HepG2 (cell line): Measurements from ENCODE around the gene RPS19BP1. TPM values are rescaled to one million over a fixed set of nuclear protein-coding genes. Genes with fewer than 3 reads are reported as not detected.

Experiments used
- ATAC-seq: fragments of 200-7000 bp; cut with Tn5 transposase; 3 replicates; pipeline ENCODE4 v1.9.1; 2020; ENCODE audit warnings: mild to moderate bottlenecking, moderate library complexity
- BruUV-seq: library from RNA; stranded (reverse); fragments of 400-500 nt; replicated peaks from 2 replicates; lab custom pipeline; 2021; lab: Mats Ljungman, UMichigan
- CTCF ChIA-PET: fragments of 300-600 bp; formaldehyde crosslinking; extraction: SDS; loops from one replicate; lab custom pipeline; 2021; ENCODE audit warnings: low total read pairs, inconsistent platforms, low intra/inter-chr PET ratio; lab: Yijun Ruan, JAX
- POLR2A ChIA-PET: fragments of 350-600 bp; sonication (Branson Sonifier 250); formaldehyde crosslinking; loops from one replicate; lab custom pipeline; 2020; ENCODE audit warnings: antibody characterized with exemption, inconsistent platforms; lab: Yijun Ruan, JAX
- DNase-seq: peaks from one replicate; pipeline ENCODE4 v3.0.0-alpha.2; 2015; ENCODE audit warnings: low spot score
- FAIRE-seq: peaks from 3 replicates; lab custom pipeline; 2011; peaks lifted over from hg19 to GRCh38; lab: Jason Lieb, UNC
- H2AFZ ChIP-seq: one replicate; pipeline ENCODE4 v1.6.1; 2011; ENCODE audit warnings: low read length, inconsistent platforms
- H3K27ac ChIP-seq: fragments of 300-600 bp; 3 replicates; pipeline ENCODE4 v1.8.0; 2011; ENCODE audit warnings: mixed run types, mild to moderate bottlenecking, mixed read lengths, low read length, inconsistent platforms; ENCODE audit not compliant: insufficient read depth; ENCODE audit errors: extremely low read length
- H3K27me3 ChIP-seq, 2 experiments: fragments of 200-600 bp in 1 of 2; 2 replicates in 1 of 2; 3 replicates in 1 of 2; pipeline versions ENCODE4 v1.6.0 to v1.8.0; 2011; ENCODE audit warnings: low read length in 2 of 2, mild to moderate bottlenecking in 2 of 2, moderate library complexity in 2 of 2, inconsistent platforms in 1 of 2; ENCODE audit not compliant: insufficient read depth in 2 of 2, control insufficient read depth in 1 of 2
- H3K36me3 ChIP-seq, 2 experiments: fragments of 200-600 bp in 1 of 2; replicated peaks in 1 of 2; 2 replicates in 1 of 2; 3 replicates in 1 of 2; pipeline versions ENCODE4 v1.5.1 to v1.8.0; 2011; ENCODE audit warnings: low read length in 2 of 2, inconsistent platforms in 1 of 2; ENCODE audit not compliant: insufficient read depth in 2 of 2, control insufficient read depth in 1 of 2
- H3K4me1 ChIP-seq: 2 replicates; pipeline ENCODE4 v1.5.1; 2012; ENCODE audit warnings: low read length, inconsistent platforms; ENCODE audit not compliant: insufficient read depth
- H3K4me2 ChIP-seq: 2 replicates; pipeline ENCODE4 v1.6.0; 2011; ENCODE audit warnings: low read depth, low read length, inconsistent platforms
- H3K4me3 ChIP-seq, 3 experiments: fragments of 200-600 bp in 1 of 3; sonication (generic), shearing (Covaris generic) in 1 of 3; replicated peaks in 1 of 3; 2 replicates each; pipeline ENCODE4 v1.5.1; 2011 to 2016; ENCODE audit warnings: low read length in 3 of 3, inconsistent platforms in 2 of 3, low read depth in 2 of 3, mild to moderate bottlenecking in 2 of 3, control low read depth in 1 of 3, mixed read lengths in 1 of 3; ENCODE audit not compliant: insufficient read depth in 1 of 3
- H3K79me2 ChIP-seq: one replicate; pipeline ENCODE4 v1.6.1; 2011; ENCODE audit warnings: low read length, inconsistent platforms; ENCODE audit not compliant: insufficient read depth
- H3K9ac ChIP-seq: 2 replicates; pipeline ENCODE4 v1.6.0; 2011; ENCODE audit warnings: mild to moderate bottlenecking, low read depth, low read length, inconsistent platforms; ENCODE audit not compliant: insufficient read depth
- H3K9me3 ChIP-seq: 2 replicates; pipeline ENCODE4 v1.5.1; 2012; ENCODE audit warnings: mild to moderate bottlenecking, low read length
- H4K20me1 ChIP-seq: 2 replicates; pipeline ENCODE4 v1.6.0; 2011; ENCODE audit warnings: inconsistent platforms, mild to moderate bottlenecking, low read length, moderate library complexity; ENCODE audit not compliant: insufficient read depth
- HOXD1 ChIP-seq: sonication (generic); formaldehyde crosslinking; IDR thresholded peaks from 2 replicates; pipeline ENCODE4 v1.5.0; 2020; ENCODE audit warnings: missing genetic modification reagents
- JARID2 ChIP-seq: sonication (generic); formaldehyde crosslinking; IDR thresholded peaks from 2 replicates; pipeline ENCODE4 v1.8.1; 2023; ENCODE audit warnings: missing genetic modification reagents, inconsistent platforms; ENCODE audit not compliant: insufficient replicate concordance
- KAT2B ChIP-seq: fragments of 150-350 bp; IDR thresholded peaks from 2 replicates; pipeline ENCODE4 v1.6.1; 2014; ENCODE audit warnings: low read depth, low read length, borderline replicate concordance
- NFE2 ChIP-seq: sonication (generic); formaldehyde crosslinking; IDR thresholded peaks from 2 replicates; pipeline ENCODE4 v1.4.0; 2020; ENCODE audit warnings: missing genetic modification reagents
- PAWR ChIP-seq: sonication (generic); formaldehyde crosslinking; IDR thresholded peaks from 2 replicates; pipeline ENCODE4 v1.4.0; 2020; ENCODE audit warnings: missing genetic modification reagents, mild to moderate bottlenecking, borderline replicate concordance
- SP4 ChIP-seq: sonication (generic); formaldehyde crosslinking; IDR thresholded peaks from 2 replicates; pipeline ENCODE4 v1.8.1; 2023; ENCODE audit warnings: mild to moderate bottlenecking, missing genetic modification reagents
- XRCC5 ChIP-seq: fragments of 200-400 bp; formaldehyde crosslinking; optimal IDR thresholded peaks from 2 replicates; pipeline ENCODE3; 2017; ENCODE audit warnings: mild to moderate bottlenecking, low read length
- ZNF18 ChIP-seq: sonication (generic); formaldehyde crosslinking; IDR thresholded peaks from 2 replicates; pipeline ENCODE4 v1.8.0; 2022; ENCODE audit warnings: mild to moderate bottlenecking, missing genetic modification reagents; ENCODE audit not compliant: insufficient replicate concordance
- ZNF260 ChIP-seq: sonication (generic); formaldehyde crosslinking; IDR thresholded peaks from 2 replicates; pipeline ENCODE4 v1.4.0; 2020; ENCODE audit warnings: missing genetic modification reagents, low read depth, mild to moderate bottlenecking, borderline replicate concordance
- ZNF282 ChIP-seq: fragments of 450-650 bp; IDR thresholded peaks from 2 replicates; pipeline ENCODE4 v1.6.1; 2018; ENCODE audit not compliant: partially characterized antibody
- ZNF331 ChIP-seq: sonication (generic); formaldehyde crosslinking; IDR thresholded peaks from 2 replicates; pipeline ENCODE4 v1.4.0; 2020; ENCODE audit warnings: missing genetic modification reagents
- ZNF430 ChIP-seq: sonication (generic); formaldehyde crosslinking; IDR thresholded peaks from 2 replicates; pipeline ENCODE4 v1.9.0; 2021; ENCODE audit warnings: mild to moderate bottlenecking, missing genetic modification reagents
- ZNF557 ChIP-seq: sonication (generic); formaldehyde crosslinking; IDR thresholded peaks from 2 replicates; pipeline ENCODE4 v1.4.0; 2020; ENCODE audit warnings: missing genetic modification reagents
- ZSCAN5A ChIP-seq: sonication (generic); formaldehyde crosslinking; IDR thresholded peaks from 2 replicates; pipeline ENCODE4 v1.8.0; 2022; ENCODE audit warnings: mild to moderate bottlenecking, missing genetic modification reagents, borderline replicate concordance
- WGBS: methylation state at CpG from one replicate; pipeline ENCODE4 v1.1.6; 2017; ENCODE audit warnings: low lambda C conversion rate; 5-methylcytosine and 5-hydroxymethylcytosine counted together
- in situ Hi-C: cut with HindIII; loops from 2 replicates; pipeline ENCODE4 v1.10.0; 2017; ENCODE audit warnings: low pct_unique_long_range_greater_than_20kb; ENCODE audit not compliant: extremely low pct_ligation_motif_present
- intact Hi-C: fragments of 100-400 bp; cut with micrococcal nuclease; formaldehyde crosslinking; loops from one replicate; pipeline ENCODE4 v1.10.0; 2022; ENCODE audit not compliant: unreplicated experiment
- polyA plus RNA-seq, 8 experiments: library from polyadenylated mRNA; depleted of rRNA in 3 of 8; stranded (reverse) in 7 of 8; unstranded in 1 of 8; fragments of >200 nt; fragmentation: Illumina TruSeq in 4 of 8; extraction: Trizol in 4 of 8; gene quantifications; 2 replicates each; pipeline versions ENCODE4 v1.2.1 to v1.2.3, GENCODE V29; 2011 to 2016; ENCODE audit warnings: low read depth in 4 of 8, missing spikeins in 1 of 8, mixed read lengths in 1 of 8; ENCODE audit not compliant: insufficient read depth in 1 of 8
- total RNA-seq, 5 experiments: library from RNA; depleted of rRNA; stranded (reverse); fragments of >200 nt; fragmentation: Illumina TruSeq; extraction: Trizol; gene quantifications; 2 replicates each; pipeline ENCODE4 v1.2.3, GENCODE V29; 2016; ENCODE audit warnings: low read depth in 1 of 5

The RPS19BP1 gene
- total and polyA plus RNA-seq, 2 of the 13 experiments (the other 11 are each of a cell fraction or from before 2014, with no cell fraction given): 44.3 to 81.3 TPM

GRCh38 chr22:39535357-39535725 lies 2.8 kb upstream of the RPS19BP1 start:
- ATAC-seq: no peak

More at GRCh38 chr22:39535357-39535725, 2.8 kb upstream of the RPS19BP1 start:
- no peak for DNase-seq
- Histone ChIP-seq H4K20me1 (no peaks in the 10 kb centered on the region), H2AFZ (no peak overlapping the region), H3K79me2 (peaks cover 18% of the 10 kb centered on the region)
- in situ Hi-C loops: loop anchor here (5.0 kb wide), 2 partner anchors 272 to 492 kb away; no protein-coding TSS in a partner anchor
- TF ChIP-seq HOXD1 (CRISPR knock-in tag): no peak
- no peak for TF ChIP-seq XRCC5
- TF ChIP-seq ZNF260: no peak
- no peak for TF ChIP-seq JARID2 (CRISPR knock-in tag)
- TF ChIP-seq ZNF557 (CRISPR knock-in tag): no peak
- TF ChIP-seq ZSCAN5A (CRISPR knock-in tag): no peak
- no peak for TF ChIP-seq ZNF430 (CRISPR knock-in tag)
- no peak for TF ChIP-seq ZNF18 (CRISPR knock-in tag)
- no peak for TF ChIP-seq ZNF282
- TF ChIP-seq KAT2B: no peak
- no peak for TF ChIP-seq PAWR (CRISPR knock-in tag)
- TF ChIP-seq SP4 (CRISPR knock-in tag): no peak
- TF ChIP-seq NFE2: no peak
- no peak for TF ChIP-seq ZNF331
- TF ChIP-seq, all 625 proteins: peak for 0
- CTCF ChIA-PET: interaction anchor here (0.6 to 4.0 kb wide), 5 partner anchors 39 to 501 kb away, joined by 3 to 21 read pairs (median 8); no protein-coding TSS in a partner anchor
- peaks cover 39% of the 10 kb centered on the region for H3K4me1 ChIP-seq
- H3K36me3 ChIP-seq: no peaks in the 10 kb centered on the region
- no TSS peak for BruUV-seq
- intact Hi-C loops: loop anchor here (2.0 kb wide), 1 partner anchor 501 kb away; no protein-coding TSS in a partner anchor
- peaks cover 1 to 18% of the 10 kb centered on the region in 2 experiments; a peak in 3 of 5 replicates for H3K27me3 ChIP-seq
- H3K27ac ChIP-seq: no peak overlapping the region
- POLR2A ChIA-PET: interaction anchor here (1.5 to 4.1 kb wide), 5 partner anchors 12 to 216 kb away, joined by 3 to 15 read pairs (median 13); partner anchors contain the start of genes ATF4, MIEF1 and RPL3
- H3K4me3 ChIP-seq: peak overlapping the region in 1 of 3 experiments; percentile 77; a peak in 1 of 6 replicates
- no peak overlapping the region for H3K9ac ChIP-seq
- 4% methylated on average over 5 of the region's 13 CpGs for WGBS
- FAIRE-seq: no peak
- H3K4me2 ChIP-seq: peak overlapping the region; percentile 95
- H3K9me3 ChIP-seq: no peaks in the 10 kb centered on the region
